Progenitor cell of endocrine pancreas (in vitro differentiated cells): ENCODE data around the gene FAU. TPM values are rescaled to one million over a fixed set of nuclear protein-coding genes. Genes with fewer than 3 reads are reported as not detected.

Experiments used
- DNase-seq: peaks from one replicate; pipeline ENCODE4 v3.0.0; 2021; ENCODE audit warnings: low spot score; ENCODE audit not compliant: unreplicated experiment
- H3K27ac Mint-ChIP-seq: 2 replicates; pipeline ENCODE4 v1.8.0; 2021; ENCODE audit warnings: mild to moderate bottlenecking, moderate library complexity, mixed read lengths
- H3K27me3 Mint-ChIP-seq: 2 replicates; pipeline ENCODE4 v1.8.0; 2021; ENCODE audit warnings: mixed read lengths
- H3K36me3 Mint-ChIP-seq: 2 replicates; pipeline ENCODE4 v1.8.0; 2022; ENCODE audit warnings: mixed read lengths; ENCODE audit not compliant: insufficient read depth
- H3K4me1 Mint-ChIP-seq: 2 replicates; pipeline ENCODE4 v1.8.0; 2021; ENCODE audit warnings: low read depth, mixed read lengths
- H3K4me3 Mint-ChIP-seq: 2 replicates; pipeline ENCODE4 v1.8.0; 2021; ENCODE audit warnings: low read depth, mild to moderate bottlenecking, moderate library complexity, mixed read lengths
- H3K9me3 Mint-ChIP-seq: 2 replicates; pipeline ENCODE4 v1.8.0; 2021; ENCODE audit warnings: low read depth, mixed read lengths
- CTCF ChIP-seq: fragments of 200-600 bp; sonication (generic); IDR thresholded peaks from one replicate; pipeline ENCODE4 v1.5.0; 2021; ENCODE audit warnings: antibody characterized with exemption, mild to moderate bottlenecking; ENCODE audit not compliant: unreplicated experiment
- total RNA-seq: library from RNA; stranded (reverse); gene quantifications from 2 replicates; pipeline ENCODE4 v1.2.1, GENCODE V29; 2021

The FAU gene
- total RNA-seq, 1 donor from 2014 or later: 607 TPM

- no peak for DNase-seq
- Mint-ChIP-seq H3K4me1 (peaks cover 2% of the 10 kb centered on the region), H3K27me3 (no peaks in the 10 kb centered on the region), H3K9me3 (no peaks in the 10 kb centered on the region), H3K36me3 (peaks cover 2% of the 10 kb centered on the region), H3K27ac (no peak overlapping the region), H3K4me3 (no peak overlapping the region)
- TF ChIP-seq CTCF: no peak
Measured at GRCh38 chr11:65107751-65108468, 14.0 kb downstream of the FAU start.

- Mint-ChIP-seq H3K27me3 (no peaks in the 10 kb centered on the region), H3K27ac (no peak overlapping the region), H3K4me3 (no peak overlapping the region), H3K36me3 (peaks cover 2% of the 10 kb centered on the region), H3K9me3 (no peaks in the 10 kb centered on the region), H3K4me1 (peaks cover 1% of the 10 kb centered on the region)
- no peak for TF ChIP-seq CTCF
- DNase-seq: no peak
Measured at GRCh38 chr11:65107078-65107477, 14.9 kb downstream of the FAU start.

- Mint-ChIP-seq H3K4me1 (no peaks in the 10 kb centered on the region), H3K27ac (no peak overlapping the region), H3K36me3 (peaks cover 2% of the 10 kb centered on the region), H3K4me3 (no peak overlapping the region), H3K9me3 (no peaks in the 10 kb centered on the region), H3K27me3 (no peaks in the 10 kb centered on the region)
- no peak for DNase-seq
- no peak for TF ChIP-seq CTCF
Measured at GRCh38 chr11:65104628-65105027, 17.3 kb downstream of the FAU start.

GRCh38 chr11:65103476-65103875 lies 18.5 kb downstream of the FAU start:
- H3K36me3 Mint-ChIP-seq: peaks cover 4% of the 10 kb centered on the region
- no peak for TF ChIP-seq CTCF
- no peak overlapping the region for H3K27ac Mint-ChIP-seq
- no peaks in the 10 kb centered on the region for H3K4me1 Mint-ChIP-seq
- no peak for DNase-seq
- no peak overlapping the region for H3K4me3 Mint-ChIP-seq
- H3K27me3 Mint-ChIP-seq: no peaks in the 10 kb centered on the region
- no peaks in the 10 kb centered on the region for H3K9me3 Mint-ChIP-seq

GRCh38 chr11:65102142-65103095 lies 19.5 kb downstream of the FAU start:
- no peak for DNase-seq
- H3K4me3 Mint-ChIP-seq: no peak overlapping the region
- H3K9me3 Mint-ChIP-seq: no peaks in the 10 kb centered on the region
- no peaks in the 10 kb centered on the region for H3K4me1 Mint-ChIP-seq
- no peak for TF ChIP-seq CTCF
- peaks cover 4% of the 10 kb centered on the region for H3K36me3 Mint-ChIP-seq
- H3K27me3 Mint-ChIP-seq: no peaks in the 10 kb centered on the region
- no peak overlapping the region for H3K27ac Mint-ChIP-seq
